SK-N-SH treated with all-trans-retinoic acid at 6 μM for 48 hours (cell line): ENCODE measurements around the gene GZMM.

Experiments used
- ATAC-seq: fragments of 200-7000 bp; cut with Tn5 transposase; 3 replicates; pipeline ENCODE4 v1.9.1; 2020; ENCODE audit warnings: mild to moderate bottlenecking, moderate library complexity
- ARNTL ChIP-seq: fragments of 450-650 bp; formaldehyde crosslinking; IDR thresholded peaks from 2 replicates; pipeline ENCODE4 v1.5.0; 2020; ENCODE audit warnings: low read depth, mild to moderate bottlenecking, moderate library complexity, borderline replicate concordance
- BACH2 ChIP-seq: fragments of 250-450 bp; sonication (Bioruptor Pico); IDR thresholded peaks from 2 replicates; pipeline ENCODE4 v1.9.0; 2021; ENCODE audit warnings: mild to moderate bottlenecking, borderline replicate concordance
- CREB5 ChIP-seq: fragments of 250-450 bp; sonication (Bioruptor Pico); IDR thresholded peaks from 2 replicates; pipeline ENCODE4 v1.5.1; 2020; ENCODE audit warnings: low read depth, mild to moderate bottlenecking, moderate library complexity
- CSDC2 ChIP-seq: fragments of 250-450 bp; sonication (Bioruptor Pico); IDR thresholded peaks from 2 replicates; pipeline ENCODE4 v1.5.0; 2020; ENCODE audit warnings: mild to moderate bottlenecking, moderate library complexity
- CSRNP3 ChIP-seq: fragments of 250-450 bp; sonication (Bioruptor Pico); IDR thresholded peaks from 2 replicates; pipeline ENCODE4 v1.5.1; 2021; ENCODE audit warnings: mild to moderate bottlenecking, moderate library complexity
- ESRRG ChIP-seq: fragments of 250-450 bp; sonication (Bioruptor Pico); IDR thresholded peaks from 2 replicates; pipeline ENCODE4 v1.6.1; 2021; ENCODE audit warnings: mild to moderate bottlenecking
- GLIS3 ChIP-seq: fragments of 250-450 bp; sonication (Bioruptor Pico); IDR thresholded peaks from 2 replicates; pipeline ENCODE4 v1.5.0; 2020; ENCODE audit warnings: mild to moderate bottlenecking, moderate library complexity
- ISL1 ChIP-seq: fragments of 250-450 bp; sonication (Bioruptor Pico); IDR thresholded peaks from 2 replicates; pipeline ENCODE4 v2.1.2; 2022; ENCODE audit warnings: mild to moderate bottlenecking, moderate library complexity
- OSR1 ChIP-seq: fragments of 250-450 bp; sonication (Bioruptor Pico); IDR thresholded peaks from 2 replicates; pipeline ENCODE4 v1.8.0; 2022; ENCODE audit warnings: moderate library complexity, mild to moderate bottlenecking, inconsistent platforms
- PPARA ChIP-seq: fragments of 250-450 bp; sonication (Bioruptor Pico); IDR thresholded peaks from 2 replicates; pipeline ENCODE4 v1.5.0; 2020; ENCODE audit warnings: mild to moderate bottlenecking, borderline replicate concordance
- RARB ChIP-seq: fragments of 250-450 bp; sonication (Bioruptor Pico); IDR thresholded peaks from 2 replicates; pipeline ENCODE4 v1.8.0; 2021; ENCODE audit warnings: mild to moderate bottlenecking, moderate library complexity
- SNAI2 ChIP-seq: fragments of 250-450 bp; sonication (Bioruptor Pico); IDR thresholded peaks from 2 replicates; pipeline ENCODE4 v1.5.0; 2020; ENCODE audit warnings: mild to moderate bottlenecking, moderate library complexity
- TCF4 ChIP-seq: fragments of 250-450 bp; sonication (Bioruptor Pico); IDR thresholded peaks from 2 replicates; pipeline ENCODE4 v1.8.0; 2021; ENCODE audit warnings: mild to moderate bottlenecking, moderate library complexity, borderline replicate concordance
- TOX ChIP-seq: fragments of 250-450 bp; sonication (Bioruptor Pico); IDR thresholded peaks from 2 replicates; pipeline ENCODE4 v1.8.0; 2021; ENCODE audit warnings: mild to moderate bottlenecking, moderate library complexity, borderline replicate concordance
- TSHZ2 ChIP-seq: fragments of 250-450 bp; sonication (Bioruptor Pico); IDR thresholded peaks from 2 replicates; pipeline ENCODE4 v1.5.0; 2020; ENCODE audit warnings: mild to moderate bottlenecking, moderate library complexity
- ZC3H10 ChIP-seq: fragments of 250-450 bp; sonication (Bioruptor Pico); IDR thresholded peaks from 2 replicates; pipeline ENCODE4 v1.5.1; 2021; ENCODE audit warnings: mild to moderate bottlenecking, moderate library complexity
- ZFP3 ChIP-seq: fragments of 250-450 bp; sonication (Bioruptor Pico); IDR thresholded peaks from 2 replicates; pipeline ENCODE4 v1.5.0; 2020; ENCODE audit warnings: mild to moderate bottlenecking, moderate library complexity
- ZFP30 ChIP-seq: fragments of 450-650 bp; formaldehyde crosslinking; IDR thresholded peaks from 2 replicates; pipeline ENCODE4 v1.5.0; 2022; ENCODE audit warnings: mild to moderate bottlenecking, moderate library complexity
- ZNF565 ChIP-seq: fragments of 450-650 bp; formaldehyde crosslinking; conservative IDR thresholded peaks from 2 replicates; pipeline ENCODE4 v1.5.0; 2020; ENCODE audit warnings: low read depth, mild to moderate bottlenecking, moderate library complexity
- TF ChIP-seq, protein P1 (sequence below): fragments of 250-450 bp; sonication (Bioruptor Pico); IDR thresholded peaks from 2 replicates; pipeline ENCODE4 v1.8.0; 2021; ENCODE audit warnings: low read depth, mild to moderate bottlenecking, moderate library complexity, borderline replicate concordance
- TF ChIP-seq, protein P2 (sequence below): fragments of 250-450 bp; sonication (Bioruptor Pico); IDR thresholded peaks from 2 replicates; pipeline ENCODE4 v1.8.0; 2020; ENCODE audit warnings: mild to moderate bottlenecking, moderate library complexity, borderline replicate concordance

GZMM gene

DNA sequence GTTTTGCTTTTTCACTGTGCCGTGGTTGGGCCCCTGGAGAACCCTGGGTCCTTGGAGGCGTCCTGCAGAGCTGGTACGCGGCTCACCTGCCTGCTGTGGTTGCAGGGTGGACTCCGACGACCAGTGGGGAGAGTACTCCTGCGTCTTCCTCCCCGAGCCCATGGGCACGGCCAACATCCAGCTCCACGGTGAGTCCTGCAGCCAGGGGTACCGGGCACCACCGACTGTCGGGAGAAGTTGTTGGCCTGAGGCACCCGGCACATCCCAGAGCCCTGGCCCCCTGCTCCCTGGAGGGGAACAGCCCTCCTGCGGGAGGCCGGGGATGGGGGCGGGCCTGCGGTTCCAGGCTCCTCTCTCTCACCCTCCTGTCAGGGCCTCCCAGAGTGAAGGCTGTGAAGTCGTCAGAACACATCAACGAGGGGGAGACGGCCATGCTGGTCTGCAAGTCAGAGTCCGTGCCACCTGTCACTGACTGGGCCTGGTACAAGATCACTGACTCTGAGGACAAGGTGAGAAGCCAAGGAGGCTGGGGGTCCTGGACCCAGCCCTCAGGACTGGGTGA is 36.5 kb downstream of the GZMM start:
- TF ChIP-seq BACH2 (CRISPR knock-in tag) = no peak
- TF ChIP-seq ZNF565 (CRISPR knock-in tag) = no peak
- no peak for TF ChIP-seq SNAI2 (CRISPR knock-in tag)
- TF ChIP-seq ARNTL = no peak
- TF ChIP-seq CREB5 (CRISPR knock-in tag) = no peak
- no peak for TF ChIP-seq OSR1 (CRISPR knock-in tag)
- no peak for TF ChIP-seq ZFP30
- TF ChIP-seq TOX (CRISPR knock-in tag) = no peak
- no peak for TF ChIP-seq ZFP3 (CRISPR knock-in tag)
- no peak for TF ChIP-seq ESRRG (CRISPR knock-in tag)
- TF ChIP-seq, protein P1, sequence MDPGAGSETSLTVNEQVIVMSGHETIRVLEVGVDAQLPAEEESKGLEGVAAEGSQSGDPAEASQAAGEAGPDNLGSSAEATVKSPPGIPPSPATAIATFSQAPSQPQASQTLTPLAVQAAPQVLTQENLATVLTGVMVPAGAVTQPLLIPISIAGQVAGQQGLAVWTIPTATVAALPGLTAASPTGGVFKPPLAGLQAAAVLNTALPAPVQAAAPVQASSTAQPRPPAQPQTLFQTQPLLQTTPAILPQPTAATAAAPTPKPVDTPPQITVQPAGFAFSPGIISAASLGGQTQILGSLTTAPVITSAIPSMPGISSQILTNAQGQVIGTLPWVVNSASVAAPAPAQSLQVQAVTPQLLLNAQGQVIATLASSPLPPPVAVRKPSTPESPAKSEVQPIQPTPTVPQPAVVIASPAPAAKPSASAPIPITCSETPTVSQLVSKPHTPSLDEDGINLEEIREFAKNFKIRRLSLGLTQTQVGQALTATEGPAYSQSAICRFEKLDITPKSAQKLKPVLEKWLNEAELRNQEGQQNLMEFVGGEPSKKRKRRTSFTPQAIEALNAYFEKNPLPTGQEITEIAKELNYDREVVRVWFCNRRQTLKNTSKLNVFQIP (CRISPR knock-in tag) = no peak
- TF ChIP-seq TSHZ2 (CRISPR knock-in tag) = no peak
- TF ChIP-seq CSDC2 (CRISPR knock-in tag) = no peak
- no peak for TF ChIP-seq GLIS3 (CRISPR knock-in tag)
- TF ChIP-seq PPARA (CRISPR knock-in tag) = no peak
- no peak for TF ChIP-seq ISL1 (CRISPR knock-in tag)
- no peak for ATAC-seq

DNA sequence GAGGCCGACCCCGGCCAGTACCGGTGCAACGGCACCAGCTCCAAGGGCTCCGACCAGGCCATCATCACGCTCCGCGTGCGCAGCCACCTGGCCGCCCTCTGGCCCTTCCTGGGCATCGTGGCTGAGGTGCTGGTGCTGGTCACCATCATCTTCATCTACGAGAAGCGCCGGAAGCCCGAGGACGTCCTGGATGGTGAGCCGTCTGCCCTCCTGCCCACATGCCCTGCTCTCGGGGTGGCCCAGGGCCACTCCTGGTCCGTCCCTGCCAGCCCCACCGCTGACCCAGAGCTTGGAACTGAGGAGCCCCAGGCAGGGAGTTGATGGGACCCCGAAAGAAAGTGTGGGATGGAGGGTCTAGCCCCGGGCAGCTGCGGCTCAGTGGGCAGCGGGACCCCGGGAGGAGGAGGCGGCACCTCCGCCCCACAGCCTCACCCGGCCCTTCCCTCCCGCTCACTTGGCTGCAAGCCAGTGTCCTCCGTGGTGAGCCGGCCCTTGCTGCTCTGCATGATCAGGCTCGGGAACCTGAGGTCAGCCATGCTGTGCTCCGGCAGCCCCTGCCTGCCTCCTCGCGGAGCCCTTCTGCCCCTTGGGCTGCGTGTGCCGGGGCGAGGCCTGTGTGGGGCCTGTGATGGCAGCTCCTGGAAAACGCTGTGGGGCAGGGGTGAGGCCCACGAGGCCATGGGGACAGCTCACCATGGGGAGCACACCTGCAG is 37.7 kb downstream of the GZMM start:
- ATAC-seq = no peak
- TF ChIP-seq RARB (CRISPR knock-in tag) (no peak), TCF4 (no peak), ZC3H10 (CRISPR knock-in tag) (no peak), ARNTL (no peak), ZFP30 (no peak), CSRNP3 (CRISPR knock-in tag) (no peak), TOX (CRISPR knock-in tag) (no peak)
- TF ChIP-seq, protein P2, sequence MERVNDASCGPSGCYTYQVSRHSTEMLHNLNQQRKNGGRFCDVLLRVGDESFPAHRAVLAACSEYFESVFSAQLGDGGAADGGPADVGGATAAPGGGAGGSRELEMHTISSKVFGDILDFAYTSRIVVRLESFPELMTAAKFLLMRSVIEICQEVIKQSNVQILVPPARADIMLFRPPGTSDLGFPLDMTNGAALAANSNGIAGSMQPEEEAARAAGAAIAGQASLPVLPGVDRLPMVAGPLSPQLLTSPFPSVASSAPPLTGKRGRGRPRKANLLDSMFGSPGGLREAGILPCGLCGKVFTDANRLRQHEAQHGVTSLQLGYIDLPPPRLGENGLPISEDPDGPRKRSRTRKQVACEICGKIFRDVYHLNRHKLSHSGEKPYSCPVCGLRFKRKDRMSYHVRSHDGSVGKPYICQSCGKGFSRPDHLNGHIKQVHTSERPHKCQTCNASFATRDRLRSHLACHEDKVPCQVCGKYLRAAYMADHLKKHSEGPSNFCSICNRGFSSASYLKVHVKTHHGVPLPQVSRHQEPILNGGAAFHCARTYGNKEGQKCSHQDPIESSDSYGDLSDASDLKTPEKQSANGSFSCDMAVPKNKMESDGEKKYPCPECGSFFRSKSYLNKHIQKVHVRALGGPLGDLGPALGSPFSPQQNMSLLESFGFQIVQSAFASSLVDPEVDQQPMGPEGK = no peak
- TF ChIP-seq, protein P1 (CRISPR knock-in tag) = no peak
